Astrocyte (in vitro differentiated cells and primary cell): ENCODE data around the gene LRG1.

Experiments
- EZH2 ChIP-seq: IDR thresholded peaks from 2 replicates; pipeline ENCODE4 v1.6.1; 2012; ENCODE audit warnings: mild to moderate bottlenecking, low read length, inconsistent platforms; ENCODE audit not compliant: insufficient read depth
- TF ChIP-seq, protein P1 (sequence below): IDR thresholded peaks from 2 replicates; pipeline ENCODE4 v1.5.1; 2011; ENCODE audit warnings: low read depth, mild to moderate bottlenecking, inconsistent platforms, low read length, moderate library complexity; ENCODE audit not compliant: insufficient read depth

DNA sequence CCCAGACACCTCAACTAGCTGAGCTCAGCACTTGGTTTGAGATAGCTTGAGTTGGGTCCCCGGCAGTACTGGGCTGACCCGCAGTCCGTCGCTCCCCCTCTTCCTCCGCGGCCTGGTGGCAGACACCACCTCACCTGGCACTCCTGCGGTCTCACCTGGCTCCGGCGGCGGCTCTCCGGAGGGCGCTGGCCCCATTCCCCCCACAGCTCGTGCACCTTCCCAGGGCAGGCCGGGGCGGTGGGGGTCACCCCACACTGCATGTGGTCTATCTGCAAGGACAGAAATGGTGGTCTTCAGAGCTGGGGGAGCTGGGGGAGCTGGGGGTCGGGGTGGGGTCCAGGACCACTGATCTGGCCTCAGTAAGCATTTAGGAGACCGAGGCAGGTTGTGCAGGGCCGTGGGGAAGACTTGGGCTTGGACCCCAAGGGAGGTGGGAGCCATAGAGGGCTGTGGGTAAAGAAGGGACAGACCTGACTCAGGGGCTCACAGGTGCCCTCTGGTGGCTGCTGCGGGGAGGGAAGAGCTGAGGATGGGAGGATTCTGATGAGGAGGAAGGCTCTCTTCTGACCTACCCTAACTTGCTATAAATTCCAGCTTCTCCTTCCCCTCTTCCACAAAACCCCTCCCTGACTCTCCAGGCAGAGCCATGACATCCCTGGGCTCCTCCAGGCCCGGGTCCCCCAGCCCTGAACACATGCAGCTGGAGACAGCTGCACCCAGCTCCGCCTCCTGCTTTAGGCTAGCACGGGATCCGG, 14.9 kb downstream of the LRG1 start:
- TF ChIP-seq, protein P1, sequence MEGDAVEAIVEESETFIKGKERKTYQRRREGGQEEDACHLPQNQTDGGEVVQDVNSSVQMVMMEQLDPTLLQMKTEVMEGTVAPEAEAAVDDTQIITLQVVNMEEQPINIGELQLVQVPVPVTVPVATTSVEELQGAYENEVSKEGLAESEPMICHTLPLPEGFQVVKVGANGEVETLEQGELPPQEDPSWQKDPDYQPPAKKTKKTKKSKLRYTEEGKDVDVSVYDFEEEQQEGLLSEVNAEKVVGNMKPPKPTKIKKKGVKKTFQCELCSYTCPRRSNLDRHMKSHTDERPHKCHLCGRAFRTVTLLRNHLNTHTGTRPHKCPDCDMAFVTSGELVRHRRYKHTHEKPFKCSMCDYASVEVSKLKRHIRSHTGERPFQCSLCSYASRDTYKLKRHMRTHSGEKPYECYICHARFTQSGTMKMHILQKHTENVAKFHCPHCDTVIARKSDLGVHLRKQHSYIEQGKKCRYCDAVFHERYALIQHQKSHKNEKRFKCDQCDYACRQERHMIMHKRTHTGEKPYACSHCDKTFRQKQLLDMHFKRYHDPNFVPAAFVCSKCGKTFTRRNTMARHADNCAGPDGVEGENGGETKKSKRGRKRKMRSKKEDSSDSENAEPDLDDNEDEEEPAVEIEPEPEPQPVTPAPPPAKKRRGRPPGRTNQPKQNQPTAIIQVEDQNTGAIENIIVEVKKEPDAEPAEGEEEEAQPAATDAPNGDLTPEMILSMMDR: peak; percentile 63
- no peak for TF ChIP-seq EZH2
